Measurements from ENCODE around the gene PGM2.
"Not testable (repeated sequence)": the region's sequence is repeated elsewhere in the genome, so short reads cannot be mapped to it uniquely, and the experiment has no call there.

The PGM2 gene

GRCh38 chr4:37820458-37820857, 6.0 kb upstream of the PGM2 start:
- not testable (repeated sequence) for DNase-seq

GRCh38 chr4:37821953-37822605, 4.4 kb upstream of the PGM2 start:
- DNase-seq = no peak

GRCh38 chr4:37825501-37825900, 985 bp upstream of the PGM2 start:
- DNase-seq = not testable (repeated sequence)

GRCh38 chr4:37825968-37826294, 555 bp upstream of the PGM2 start:
- DNase-seq = peak in 1 of 2 donors; percentile 37

GRCh38 chr4:37827030-37827685, 672 bp downstream of the PGM2 start:
- DNase-seq = peak in 1 of 2 donors; percentile 58

- no peak for DNase-seq
Observed at GRCh38 chr4:37827802-37828321, 1.4 kb downstream of the PGM2 start.

- no peak for DNase-seq
Observed at GRCh38 chr4:37828843-37829242, 2.4 kb downstream of the PGM2 start.

GRCh38 chr4:37830640-37831039, 4.2 kb downstream of the PGM2 start:
- no peak for DNase-seq

- no peak for DNase-seq
Observed at GRCh38 chr4:37835031-37835430, 8.5 kb downstream of the PGM2 start.

- no peak for DNase-seq
Observed at GRCh38 chr4:37835806-37836205, 9.3 kb downstream of the PGM2 start.

- no peak for DNase-seq
Observed at GRCh38 chr4:37836274-37836673, 9.8 kb downstream of the PGM2 start.

- DNase-seq = no peak
Observed at GRCh38 chr4:37836838-37837440, 10.5 kb downstream of the PGM2 start.

GRCh38 chr4:37837446-37837845, 11.0 kb downstream of the PGM2 start:
- DNase-seq = no peak

GRCh38 chr4:37839426-37839825, 12.9 kb downstream of the PGM2 start:
- DNase-seq = no peak

GRCh38 chr4:37844204-37844603, 17.7 kb downstream of the PGM2 start:
- DNase-seq = no peak

GRCh38 chr4:37845201-37845600, 18.7 kb downstream of the PGM2 start:
- DNase-seq = no peak

GRCh38 chr4:37847311-37847884, 20.9 kb downstream of the PGM2 start:
- DNase-seq = no peak

GRCh38 chr4:37852376-37852775, 25.9 kb downstream of the PGM2 start:
- no peak for DNase-seq

GRCh38 chr4:37858112-37858511, 31.6 kb downstream of the PGM2 start:
- no peak for DNase-seq

GRCh38 chr4:37858872-37859271, 32.4 kb downstream of the PGM2 start:
- no peak for DNase-seq

GRCh38 chr4:37860266-37860665, 33.8 kb downstream of the PGM2 start:
- no peak for DNase-seq

GRCh38 chr4:37862961-37863360, 36.5 kb downstream of the PGM2 start:
- no peak for DNase-seq

- DNase-seq = peak in 1 of 2 donors; percentile 60
Observed at GRCh38 chr4:37864786-37865185, 38.3 kb downstream of the PGM2 start.

- DNase-seq = no peak
Observed at GRCh38 chr4:37865450-37865849, 39.0 kb downstream of the PGM2 start.
